Amniotic epithelial cell (primary cell): Measurements from ENCODE around the gene RBM28.

ENCODE experiments used
- DNase-seq: peaks from one replicate; pipeline ENCODE4 v3.0.0-alpha.2; 2010; ENCODE audit warnings: low read depth

RBM28 gene

DNA sequence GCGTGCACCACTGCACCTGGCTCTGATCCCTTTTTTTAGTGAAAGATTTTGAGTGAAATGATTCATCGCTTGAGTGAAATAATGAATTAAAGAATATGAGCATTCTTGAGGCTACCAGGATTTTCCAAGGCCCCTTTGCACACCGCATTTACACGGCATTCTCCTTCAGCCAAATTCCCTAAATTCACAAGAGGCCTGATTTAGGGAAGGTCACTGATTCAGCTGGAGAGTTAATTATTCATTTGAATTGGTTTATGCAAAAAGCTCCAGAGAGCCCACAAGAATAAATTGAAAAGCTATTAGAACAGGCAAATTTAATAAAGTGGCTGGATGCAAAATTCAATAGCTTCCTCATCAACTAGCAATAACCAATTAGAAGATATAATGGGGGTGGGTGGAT is 56.2 kb downstream of the RBM28 start:
- no peak for DNase-seq

DNA sequence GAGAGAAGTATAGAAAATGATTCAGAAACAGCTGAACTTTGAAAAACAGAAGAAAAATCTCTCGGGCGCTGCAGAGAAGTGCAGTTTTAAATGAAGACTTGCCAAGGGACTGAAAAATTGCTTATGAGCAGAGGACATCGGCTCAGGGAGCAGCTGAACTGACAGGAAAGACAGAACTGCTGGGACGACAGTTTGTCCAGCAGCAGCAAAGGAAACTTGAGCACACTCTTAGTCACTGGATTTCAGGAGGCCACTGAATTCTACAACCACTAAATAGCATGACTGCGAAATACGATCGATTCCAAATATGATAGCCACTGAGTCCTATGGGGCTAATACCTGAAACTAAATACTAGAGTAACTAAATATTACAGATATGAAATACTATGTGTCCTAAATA is 59.6 kb downstream of the RBM28 start:
- DNase-seq = no peak

DNA sequence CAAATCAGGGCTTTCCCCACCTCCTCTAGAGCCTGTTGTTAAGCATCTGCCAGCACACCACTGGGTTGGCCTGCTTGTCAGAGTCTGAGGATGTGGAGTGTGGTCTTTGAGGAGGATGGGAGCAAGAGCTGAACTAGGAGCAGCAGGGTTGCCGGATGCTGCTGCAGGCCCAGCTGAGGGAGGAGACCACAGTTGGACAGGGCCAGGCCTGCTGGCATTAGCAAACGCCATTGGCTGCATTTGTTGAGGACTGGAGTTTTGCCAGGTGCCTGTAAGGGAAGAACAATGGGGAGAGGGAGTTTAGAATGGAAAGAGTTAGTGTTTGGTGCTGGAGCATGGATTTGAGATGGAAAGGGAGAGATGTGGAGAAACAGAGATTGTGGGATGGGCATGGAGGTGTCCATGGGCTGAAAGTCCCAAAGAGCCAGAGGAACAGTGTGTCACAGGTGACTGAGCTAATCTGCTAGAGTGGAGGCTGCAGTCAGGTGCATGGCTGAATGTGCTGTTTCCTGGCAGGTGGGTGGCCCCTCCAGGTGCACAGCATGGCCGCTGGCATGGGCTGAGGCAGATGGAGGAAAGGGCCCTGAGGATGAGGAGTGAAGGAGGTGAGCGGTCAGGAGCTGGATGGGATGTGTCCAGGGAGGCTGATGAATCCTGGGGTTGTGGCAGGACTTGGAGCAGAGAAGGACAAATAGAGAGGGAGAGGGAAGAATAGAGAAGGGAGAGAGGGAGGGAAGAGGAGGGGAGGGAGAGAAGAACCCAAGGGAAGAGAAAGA is 61.9 kb downstream of the RBM28 start:
- DNase-seq = no peak

DNA sequence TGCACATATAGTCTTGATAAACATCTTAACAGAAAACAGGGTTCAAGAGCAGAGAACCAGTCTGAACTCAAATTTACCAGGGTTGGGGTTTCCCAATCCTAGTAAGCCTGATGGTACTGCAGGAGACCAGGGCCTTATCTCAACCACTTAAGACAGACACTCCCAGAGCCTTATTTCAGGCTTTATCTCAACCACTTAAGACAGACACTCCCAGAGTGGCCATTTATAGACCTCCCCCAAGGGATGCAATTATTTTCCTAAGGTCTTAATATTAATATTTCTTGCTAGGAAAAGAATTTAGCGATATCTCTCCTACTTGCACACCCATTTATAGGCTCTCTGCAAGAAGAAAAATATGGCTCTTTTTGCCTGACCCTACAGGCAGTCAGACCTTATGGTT is 63.3 kb downstream of the RBM28 start:
- peak; percentile 10 for DNase-seq

DNA sequence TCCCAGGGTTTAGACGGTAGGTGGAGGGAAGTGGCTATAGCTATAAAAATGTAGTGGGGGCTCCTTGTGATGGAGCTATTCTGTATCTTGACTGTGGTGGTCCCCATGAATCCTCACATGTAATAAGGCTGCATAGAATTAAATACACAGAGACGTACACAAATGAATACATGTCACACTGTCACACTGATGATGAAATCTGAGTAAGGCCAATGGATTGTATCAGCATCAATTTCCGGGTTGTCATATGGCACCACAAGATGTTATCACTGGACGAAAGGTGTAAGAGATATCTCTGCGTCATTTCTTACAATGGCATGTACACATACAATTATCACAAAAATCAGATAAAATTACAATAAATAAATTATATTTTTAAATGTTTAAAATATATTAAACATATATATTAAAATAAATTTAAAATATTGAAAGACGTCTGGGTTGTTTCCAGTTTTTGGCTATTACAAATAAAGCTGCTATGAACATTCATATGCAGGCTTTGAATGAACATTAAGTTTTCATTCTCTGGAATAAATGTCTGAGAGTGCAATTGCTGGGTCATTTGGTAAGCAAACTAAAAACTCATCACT is 64.5 kb downstream of the RBM28 start:
- DNase-seq = no peak

DNA sequence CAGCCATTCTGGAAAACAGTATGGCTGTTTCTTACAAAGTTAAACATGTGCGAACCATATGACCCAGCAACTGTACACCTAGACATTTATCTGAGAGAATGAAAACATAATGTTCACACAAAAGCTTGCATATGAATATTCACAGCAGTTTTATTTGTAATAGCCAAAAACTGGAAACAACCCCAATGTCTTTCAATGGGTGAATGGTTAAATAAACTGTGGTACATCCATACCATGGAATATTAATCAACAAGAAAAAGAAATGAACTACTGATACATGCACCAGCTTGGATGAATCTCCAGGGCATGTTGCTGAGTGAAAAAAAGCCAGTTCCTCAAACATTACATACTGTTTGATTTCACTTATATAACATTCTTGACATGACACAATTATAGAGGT is 65.3 kb downstream of the RBM28 start:
- DNase-seq = no peak

DNA sequence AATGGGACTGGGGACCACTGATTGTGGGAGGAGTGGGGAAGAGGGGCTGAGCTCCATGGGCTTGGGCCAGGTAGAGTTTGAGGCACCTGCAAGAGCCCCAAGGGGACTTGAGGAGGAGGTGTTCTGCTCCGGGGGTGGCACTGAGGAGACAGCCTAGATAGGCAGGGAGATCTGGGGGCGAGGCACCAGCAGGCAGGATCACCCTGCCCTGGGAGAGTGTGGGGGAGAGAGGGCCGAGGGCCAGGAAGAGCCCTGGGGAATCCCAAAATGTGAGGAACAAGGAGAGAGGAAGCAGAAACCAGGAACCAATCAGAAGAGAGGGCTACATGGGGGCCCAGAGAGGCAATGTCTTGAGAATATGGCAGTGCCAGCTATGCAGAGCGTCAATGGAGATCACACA is 68.0 kb downstream of the RBM28 start:
- DNase-seq = no peak

DNA sequence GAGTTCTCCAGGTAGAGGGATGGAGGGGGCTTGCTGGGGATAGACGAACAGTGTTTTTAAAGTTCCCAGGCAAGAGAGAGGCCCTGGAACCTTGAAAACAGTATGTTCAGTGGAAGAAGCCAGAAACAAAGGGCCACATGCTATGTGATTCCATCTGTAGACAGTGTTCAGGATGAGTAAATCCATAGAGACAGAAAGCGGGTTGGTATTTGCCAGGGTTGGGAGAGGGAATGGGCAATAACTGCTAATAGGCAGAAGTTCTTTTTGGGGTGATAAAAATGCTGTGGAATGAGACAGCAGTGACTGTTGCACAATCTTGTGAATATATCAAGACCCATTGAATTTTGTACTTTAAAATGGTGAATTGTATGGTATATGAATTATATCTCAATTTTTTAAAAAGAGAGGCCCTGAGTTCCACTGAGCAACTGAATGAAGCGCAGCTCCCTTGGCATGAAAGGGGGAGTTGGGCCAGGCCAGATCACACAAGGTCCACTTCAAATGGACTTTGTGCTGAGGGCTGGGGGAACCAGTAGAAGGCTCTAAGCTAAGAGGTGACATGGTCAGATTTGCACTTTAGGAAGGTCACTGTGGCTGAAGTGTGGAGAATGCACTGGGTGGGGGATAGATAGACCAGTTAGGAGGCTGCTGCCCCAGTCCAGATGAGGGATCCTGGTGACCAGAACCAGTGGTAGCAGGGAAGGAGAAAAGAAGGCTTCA is 68.7 kb downstream of the RBM28 start:
- DNase-seq = no peak

DNA sequence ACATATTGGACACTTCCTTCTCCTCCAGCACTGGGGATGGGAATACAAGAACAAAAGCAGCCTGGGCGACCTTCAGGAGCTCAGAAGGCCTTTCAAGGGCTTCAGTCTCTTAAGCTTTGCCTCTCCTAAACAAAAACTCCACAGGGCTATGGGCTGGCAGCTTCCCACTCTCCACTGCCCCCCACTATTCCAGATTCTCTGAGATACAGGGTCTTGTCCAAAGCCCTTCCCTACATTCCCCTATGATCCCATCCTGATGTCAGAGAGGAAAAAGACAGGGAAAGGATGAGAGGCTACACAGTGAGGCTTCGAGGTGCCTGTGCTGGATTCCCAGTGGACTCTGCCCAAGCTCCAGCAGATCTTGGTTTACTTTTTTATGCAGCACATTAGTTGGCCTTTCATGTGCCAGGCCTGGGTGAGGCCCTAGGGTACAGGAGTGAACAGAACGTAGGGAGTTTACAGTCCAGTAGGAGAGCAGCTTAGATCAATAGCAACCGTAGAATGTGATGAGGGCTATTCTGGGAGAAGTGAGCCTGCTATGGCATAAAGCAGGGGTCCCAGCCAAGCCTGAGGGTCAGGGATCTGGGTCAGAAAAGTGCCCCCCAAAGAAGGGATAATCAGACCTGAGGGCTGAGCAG is 69.3 kb downstream of the RBM28 start:
- DNase-seq = no peak

DNA sequence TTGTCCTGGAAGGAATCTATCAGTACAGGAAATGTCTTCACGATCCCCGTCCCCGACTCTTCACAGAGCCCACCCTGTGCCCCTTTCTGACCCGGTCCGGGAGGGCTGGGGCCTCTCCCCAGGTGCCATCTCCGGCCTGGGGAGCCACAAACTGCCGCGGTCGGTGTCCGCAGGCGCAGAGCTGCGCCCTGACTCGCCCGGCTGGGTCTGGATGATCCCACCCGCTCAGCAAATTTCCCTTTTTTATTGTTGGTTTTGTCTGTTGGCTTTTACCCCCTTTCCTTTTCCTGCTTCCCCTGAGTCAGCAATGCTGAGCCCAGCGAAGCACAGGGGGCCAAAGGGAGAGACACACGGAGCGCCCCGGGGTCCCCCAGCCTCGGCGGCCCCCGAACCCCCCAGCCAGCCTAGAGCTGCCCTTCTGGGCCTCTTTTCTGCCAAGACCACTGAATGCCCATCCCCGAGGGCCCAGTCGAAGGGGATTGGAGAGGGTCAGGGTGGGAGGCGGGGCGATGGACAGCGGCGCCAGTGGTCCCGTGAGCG is 71.7 kb downstream of the RBM28 start:
- DNase-seq = no peak

DNA sequence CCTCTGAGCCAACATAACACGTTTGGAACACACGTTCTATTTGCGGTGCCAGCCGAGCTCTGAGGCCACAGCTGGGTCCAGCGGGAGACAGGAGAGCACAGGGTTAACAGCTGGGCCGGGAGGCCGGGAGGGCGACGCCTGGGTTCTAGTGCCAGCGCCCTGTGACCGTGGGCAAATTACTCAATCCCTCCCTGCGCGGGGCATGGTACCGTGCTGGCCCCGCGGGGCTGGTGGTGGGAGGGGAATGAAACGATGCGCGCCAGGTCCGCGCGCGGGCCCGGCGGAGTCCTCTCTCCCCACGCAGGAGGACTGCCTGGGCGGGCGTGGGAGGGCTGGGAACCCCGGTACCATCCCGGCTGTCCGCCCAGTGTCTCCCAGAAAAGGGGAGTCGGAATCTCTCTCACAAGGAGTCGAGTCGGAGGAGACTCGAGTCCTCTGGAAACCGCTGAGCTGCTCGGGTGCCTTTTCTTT is 72.2 kb downstream of the RBM28 start:
- DNase-seq = peak; percentile 7

DNA sequence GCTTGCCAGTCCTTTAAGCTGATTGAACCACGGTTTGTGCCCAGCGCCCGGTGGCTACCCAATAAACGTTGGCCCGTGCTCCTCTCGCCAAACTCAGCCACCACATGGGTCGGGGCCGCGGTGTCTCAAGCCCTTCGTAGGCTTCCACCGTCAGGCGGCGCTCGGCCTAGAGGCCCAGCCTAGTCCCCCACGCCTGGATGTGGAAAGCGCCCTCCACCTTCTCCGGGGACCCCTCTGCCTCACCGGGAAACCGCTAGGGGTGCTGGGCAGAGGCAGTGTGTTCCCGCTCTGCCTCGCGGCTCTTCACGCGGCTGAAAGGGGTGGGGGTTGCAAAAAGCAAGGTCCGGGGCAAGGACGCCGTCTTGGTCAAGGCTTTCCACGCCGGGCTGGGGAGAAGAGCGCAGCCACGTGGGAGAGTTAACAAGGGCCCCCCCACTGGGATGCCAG is 72.9 kb downstream of the RBM28 start:
- DNase-seq = no peak

DNA sequence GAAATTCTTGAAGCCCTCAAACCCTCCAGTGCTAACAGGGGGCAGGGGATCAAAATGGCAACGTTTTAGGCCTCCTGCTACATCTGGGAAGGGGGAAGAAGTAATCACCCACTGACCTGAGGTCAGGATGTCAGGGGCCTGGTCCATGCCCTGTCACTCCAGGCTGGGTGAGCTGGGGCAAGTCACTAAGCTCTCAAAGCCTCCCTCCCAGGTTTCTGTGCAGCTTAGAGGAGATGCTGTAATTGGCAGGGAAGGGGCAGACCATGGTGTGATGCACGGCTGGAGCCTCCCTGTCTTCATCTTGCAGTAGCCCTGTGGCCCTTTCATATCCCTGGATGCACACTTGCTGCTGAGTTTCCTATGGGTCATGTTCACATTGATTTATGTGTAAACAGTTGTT is 75.5 kb downstream of the RBM28 start:
- DNase-seq = no peak

DNA sequence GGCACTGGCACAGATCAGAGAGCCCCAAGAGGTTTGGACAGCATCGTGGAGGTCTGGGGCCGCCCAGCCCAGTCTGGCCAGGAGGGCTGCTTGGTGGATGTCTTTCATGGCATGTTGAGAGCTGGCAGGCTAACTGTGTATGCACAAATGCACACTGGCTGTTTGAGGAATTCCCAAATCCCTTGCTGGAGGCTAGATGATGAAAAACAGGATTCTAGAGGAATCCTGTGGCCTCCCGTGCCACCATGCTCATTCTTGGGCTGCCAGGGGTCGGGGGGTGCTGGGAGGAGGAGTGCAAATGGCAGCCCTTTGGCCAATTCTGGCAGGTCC is 76.1 kb downstream of the RBM28 start:
- no peak for DNase-seq

DNA sequence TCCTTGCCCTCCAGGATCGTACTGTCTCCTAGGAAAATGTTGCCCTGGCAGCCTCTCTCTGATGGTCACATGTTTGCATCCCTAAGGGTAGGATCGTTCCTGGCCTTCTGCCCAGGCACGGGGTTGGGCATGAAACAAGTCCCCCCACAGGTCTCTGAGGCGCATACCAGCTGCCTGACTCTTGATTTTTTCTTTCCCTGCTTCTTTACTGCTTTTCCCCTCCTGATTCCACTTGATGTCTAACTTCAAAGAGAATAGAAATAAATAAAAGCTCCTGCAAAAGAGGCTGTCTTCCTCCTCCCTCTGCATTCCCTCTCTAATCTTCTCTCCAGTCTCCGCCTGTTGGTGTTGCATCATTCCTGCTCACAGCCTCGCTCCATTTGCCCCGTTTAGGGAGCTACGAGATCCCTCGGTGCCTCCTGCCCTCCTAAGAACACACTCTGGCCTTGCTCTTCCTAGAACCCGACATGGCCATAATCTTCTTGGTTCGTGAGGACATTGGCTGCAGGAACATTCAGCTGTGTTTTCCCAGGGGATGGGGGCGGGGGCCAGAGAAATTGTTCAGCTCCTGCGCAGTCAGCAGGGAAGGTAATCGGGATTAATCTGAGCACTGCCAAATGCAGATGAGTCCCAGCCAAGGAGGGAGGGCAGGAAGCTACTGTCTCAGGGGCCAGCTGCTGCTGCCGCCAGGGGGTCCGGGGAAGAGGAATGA is 76.7 kb downstream of the RBM28 start:
- DNase-seq = peak; percentile 79

DNA sequence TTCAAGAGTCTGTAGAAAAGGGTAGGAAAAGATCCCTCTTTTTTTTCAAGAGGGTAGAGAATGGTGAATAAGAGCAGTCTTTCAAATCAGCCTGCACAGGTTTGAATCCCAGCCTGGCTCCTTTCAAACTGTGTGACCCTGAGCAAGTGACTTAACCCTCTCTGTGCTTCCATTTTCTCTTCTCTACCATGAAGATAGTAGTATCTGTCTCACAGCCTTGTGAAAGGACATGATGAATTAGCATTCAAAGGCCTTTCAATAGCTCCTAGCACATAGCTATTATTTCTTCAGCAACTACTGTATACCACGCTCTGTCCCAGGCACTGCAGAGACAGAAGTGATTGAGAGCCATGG is 77.2 kb downstream of the RBM28 start:
- DNase-seq = no peak

DNA sequence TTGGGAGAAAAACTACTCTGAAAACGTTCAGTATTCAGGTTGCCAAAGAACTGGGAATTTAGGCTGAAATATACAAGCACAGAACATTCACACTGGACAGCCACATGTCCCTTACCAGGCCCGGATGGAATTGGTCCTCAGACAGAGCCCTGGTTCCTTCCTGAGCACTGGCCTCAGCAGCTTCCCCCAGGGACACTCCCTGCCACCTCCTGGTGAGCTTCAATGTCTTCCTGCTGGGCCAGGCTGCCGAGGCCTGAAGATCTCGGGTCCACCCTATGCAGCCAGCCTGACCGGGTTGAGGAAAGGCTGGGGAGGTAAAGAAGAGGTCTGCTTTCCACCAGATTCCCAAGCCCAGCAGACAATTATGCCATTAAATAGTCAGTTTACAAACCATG is 77.8 kb downstream of the RBM28 start:
- DNase-seq = no peak

DNA sequence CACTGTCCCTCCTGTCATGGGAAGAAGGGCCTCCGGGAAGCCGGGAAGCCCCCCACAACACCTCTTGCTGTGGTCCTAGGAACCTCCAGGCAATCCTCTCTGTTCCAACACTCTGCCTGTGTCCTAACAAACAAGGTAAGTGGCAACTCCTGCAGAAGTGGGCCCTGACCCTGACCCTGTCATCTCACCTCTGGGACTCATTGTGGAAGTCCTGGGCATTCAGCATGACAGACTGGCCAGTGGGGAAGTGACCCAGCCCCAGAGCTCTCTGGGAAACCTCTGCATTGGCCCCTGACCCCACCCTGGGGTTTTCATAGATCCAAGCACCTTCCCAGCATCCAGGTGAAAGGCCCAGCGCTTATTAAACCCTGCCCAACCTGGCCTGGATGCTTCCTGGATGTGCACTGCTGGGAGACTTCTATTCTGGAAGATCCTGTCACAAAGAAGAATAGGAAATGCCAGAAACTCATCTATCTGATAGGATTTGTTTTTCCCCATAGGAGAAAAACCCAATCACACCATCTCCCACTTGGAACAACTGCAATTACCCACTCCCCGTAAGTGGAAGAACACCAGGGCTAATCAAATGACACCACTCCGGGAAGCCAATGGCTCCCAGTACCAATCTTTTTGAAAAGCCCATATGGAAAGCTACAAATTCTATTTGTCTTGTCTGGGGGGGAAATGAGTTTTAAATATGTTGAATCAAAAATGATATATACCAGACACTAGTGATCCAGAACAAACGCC is 78.4 kb downstream of the RBM28 start:
- no peak for DNase-seq

DNA sequence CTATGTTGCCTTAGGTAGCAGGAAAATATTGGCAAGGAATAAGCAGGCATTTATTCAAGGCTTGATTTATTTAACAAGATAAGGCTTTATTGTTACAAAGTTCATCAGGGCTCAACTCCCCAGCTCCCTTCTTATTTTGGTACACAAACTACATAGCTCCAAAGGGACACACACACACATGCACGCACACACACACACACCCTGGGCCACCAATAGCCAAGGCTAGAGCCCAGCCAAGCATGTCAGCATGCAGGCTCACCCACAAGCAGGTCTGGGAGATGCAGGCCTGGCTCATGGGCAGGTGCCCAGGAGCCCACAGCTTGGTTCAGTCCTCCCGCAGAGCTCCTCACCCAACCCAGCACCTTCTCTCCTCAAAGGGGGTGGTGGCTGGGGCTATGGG is 79.2 kb downstream of the RBM28 start:
- DNase-seq = no peak

DNA sequence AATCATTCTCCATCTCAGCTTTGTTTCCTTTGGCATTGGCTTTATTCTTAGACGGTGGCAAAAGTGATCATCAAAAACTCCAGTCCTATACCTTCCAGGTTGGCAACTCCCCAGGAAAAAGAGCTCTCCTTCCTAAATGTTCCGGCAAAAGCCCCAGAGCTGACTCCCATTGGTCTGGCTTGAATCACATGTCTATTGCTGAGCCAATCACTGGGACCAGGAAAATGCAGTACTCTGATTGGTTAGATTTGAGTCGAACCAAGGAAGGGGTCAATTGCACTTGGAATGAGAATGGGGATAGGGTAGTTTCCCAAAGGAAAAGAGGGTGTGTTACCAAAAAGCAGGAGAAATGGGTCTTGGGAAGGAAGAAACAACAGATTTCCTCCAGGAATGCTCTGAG is 80.3 kb downstream of the RBM28 start:
- DNase-seq = no peak

DNA sequence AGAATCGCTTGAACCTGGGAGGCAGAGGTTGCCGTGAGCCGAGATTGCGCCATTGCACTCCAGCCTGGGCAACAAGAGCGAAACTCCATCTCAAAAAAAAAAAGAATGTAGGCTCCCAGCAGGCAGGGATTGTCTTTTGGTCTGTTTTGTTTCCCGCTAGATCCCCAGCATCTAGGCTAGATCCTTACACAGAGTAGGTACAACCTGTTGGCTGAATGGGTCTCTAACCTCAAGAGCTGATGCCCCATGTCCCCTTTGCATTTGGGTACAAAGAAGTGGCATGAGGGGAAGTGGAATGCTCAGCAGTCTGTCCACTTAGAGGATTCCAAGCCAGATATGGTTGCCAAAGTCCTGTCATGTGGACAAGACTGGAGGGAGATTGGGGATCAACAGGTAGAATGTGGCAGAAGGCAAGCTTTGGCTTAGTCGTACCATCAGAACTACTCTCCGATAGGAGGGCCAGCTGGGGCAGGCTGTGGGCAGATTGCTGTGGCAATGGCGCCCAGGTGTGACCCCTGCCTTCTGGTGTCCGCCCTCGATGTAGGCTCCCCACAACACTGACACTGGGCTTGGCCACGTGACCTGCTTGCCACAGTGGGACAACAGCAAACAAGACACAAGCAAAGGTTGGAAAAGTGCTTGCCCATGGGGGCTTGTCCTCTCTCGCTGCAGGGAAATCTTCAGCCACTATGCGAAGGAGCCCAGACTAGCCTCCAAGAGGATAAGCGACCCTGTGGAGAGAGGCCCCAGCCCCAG is 81.3 kb downstream of the RBM28 start:
- DNase-seq = no peak
